Mucosa of descending colon (tissue), 3 donors: ENCODE results near the gene EIF3F. TPM values are rescaled to one million over a fixed set of nuclear protein-coding genes. Genes with fewer than 3 reads are reported as not detected.

Source experiments
- ATAC-seq: fragments of 200-7000 bp; cut with Tn5 transposase; one replicate; pipeline ENCODE4 v1.9.1; 2020; ENCODE audit warnings: mild to moderate bottlenecking, moderate library complexity
- DNase-seq, 3 donors: peaks; one replicate each; pipeline ENCODE4 v3.0.0-alpha.2; 2020
- H3K36me3 ChIP-seq: fragments of 200-600 bp; one replicate; pipeline ENCODE4 v1.8.0; 2021; ENCODE audit warnings: low read depth, mild to moderate bottlenecking
- H3K4me1 ChIP-seq: fragments of 200-600 bp; one replicate; pipeline ENCODE4 v1.8.0; 2021; ENCODE audit warnings: low read depth, mild to moderate bottlenecking
- H3K4me3 ChIP-seq: fragments of 200-600 bp; one replicate; pipeline ENCODE4 v1.8.0; 2021; ENCODE audit warnings: mild to moderate bottlenecking
- H3K9me3 ChIP-seq: fragments of 200-600 bp; one replicate; pipeline ENCODE4 v1.8.0; 2021; ENCODE audit warnings: mild to moderate bottlenecking
- intact Hi-C, 2 donors: fragments of 100-400 bp; cut with DNase I in 1 of 2; cut with micrococcal nuclease in 1 of 2; formaldehyde crosslinking; loops; one replicate each; pipeline versions ENCODE4 v1.11.0 to v1.11.1; 2022; cut with DNase I, micrococcal nuclease
- long read RNA-seq, 2 donors: library from polyadenylated mRNA; unstranded; transcript quantifications; one replicate each; pipeline ENCODE4 v2.0.0, GENCODE V29; 2019 to 2021
- total RNA-seq, 3 donors: library from RNA; stranded (reverse); fragmentation: NEBNext Ultra II Directional in 2 of 3; extraction: Animal tissue kit (Norgen Biotek cat#: 25700) in 2 of 3; gene quantifications; one replicate each; pipeline versions ENCODE4 v1.2.1 to v1.2.4, GENCODE V29; 2021 to 2023
- TF ChIP-seq, protein P1 (sequence below): fragments of 200-600 bp; IDR thresholded peaks from one replicate; pipeline ENCODE4 v1.8.0; 2022; ENCODE audit warnings: antibody characterized with exemption, mild to moderate bottlenecking
- donor health status: DM: no; HTN: no; CAD: no; lungs with moderate emphysema.
- donor health status: DM: no; HTN: no; CAD: no.
- donor health status: DM: no; HTN: yes; CAD: no.

Gene EIF3F
- 100 to 1,000 TPM; 207 to 228 (median 218) TPM for total RNA-seq
- long read RNA-seq, donor 1, transcript EIF3F-201 (8 exons, 1,254 nt): major isoform, 235 of 251 reads
- long read RNA-seq, donor 1, partial matches to known transcripts: 3 of 251 reads
- long read RNA-seq, donor 1, other reads (novel, unspliced or antisense): 11 of 251 reads
- long read RNA-seq, donor 2, transcript EIF3F-201 (8 exons, 1,254 nt): major isoform, 179 of 189 reads
- long read RNA-seq, donor 2, partial matches to known transcripts: 3 of 189 reads
- long read RNA-seq, donor 2, other reads (novel, unspliced or antisense): 6 of 189 reads

DNA sequence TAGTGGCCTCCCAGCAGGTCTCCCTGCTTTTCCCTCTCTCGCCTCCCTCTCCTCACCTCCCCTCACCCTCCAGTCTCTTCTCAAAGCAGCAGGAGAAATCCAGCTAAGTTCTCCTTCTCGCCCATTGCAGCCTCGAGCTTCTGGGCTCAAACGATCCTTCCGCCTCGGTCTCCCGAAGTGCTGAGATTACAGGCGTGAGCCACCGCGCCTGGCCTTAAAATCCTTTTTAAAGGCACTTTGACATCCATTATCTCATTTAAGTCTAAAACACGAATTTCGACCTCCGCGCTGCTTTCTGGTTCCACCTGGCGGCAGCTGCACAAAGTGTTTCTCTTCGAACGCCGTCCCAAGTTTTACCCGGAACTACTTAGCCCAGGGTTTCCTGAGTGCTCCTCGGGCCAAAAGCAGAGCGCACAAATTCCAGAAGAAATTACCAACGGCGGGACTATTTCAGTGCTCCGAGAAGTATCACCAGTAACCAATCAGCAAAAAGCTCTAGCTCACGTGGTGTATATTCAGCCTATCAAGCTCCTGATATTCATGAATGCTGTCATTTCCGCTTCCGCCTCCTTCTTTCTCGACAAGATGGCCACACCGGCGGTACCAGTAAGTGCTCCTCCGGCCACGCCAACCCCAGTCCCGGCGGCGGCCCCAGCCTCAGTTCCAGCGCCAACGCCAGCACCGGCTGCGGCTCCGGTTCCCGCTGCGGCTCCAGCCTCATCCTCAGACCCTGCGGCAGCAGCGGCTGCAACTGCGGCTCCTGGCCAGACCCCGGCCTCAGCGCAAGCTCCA, at the start of gene EIF3F:
Gene EIF3F, plus strand, starts transcription at position 570 of the 792 bp plus-strand sequence. Its CDS starts 16 bp downstream, at position 586.
- Histone ChIP-seq H3K9me3 (no peaks in the 10 kb centered on the region), H3K4me1 (peaks cover 27% of the 10 kb centered on the region), H3K36me3 (no peaks in the 10 kb centered on the region), H3K4me3 (peak within 1 kb of the TSS; percentile 94)
- DNase-seq (peak; percentile 86 to 99 (median 88)), ATAC-seq (peak; percentile 99)
- intact Hi-C loops: loop anchor here (5.0 to 10.0 kb wide), 2 partner anchors 92 to 95 kb away; no protein-coding TSS in a partner anchor
- TF ChIP-seq, protein P1, sequence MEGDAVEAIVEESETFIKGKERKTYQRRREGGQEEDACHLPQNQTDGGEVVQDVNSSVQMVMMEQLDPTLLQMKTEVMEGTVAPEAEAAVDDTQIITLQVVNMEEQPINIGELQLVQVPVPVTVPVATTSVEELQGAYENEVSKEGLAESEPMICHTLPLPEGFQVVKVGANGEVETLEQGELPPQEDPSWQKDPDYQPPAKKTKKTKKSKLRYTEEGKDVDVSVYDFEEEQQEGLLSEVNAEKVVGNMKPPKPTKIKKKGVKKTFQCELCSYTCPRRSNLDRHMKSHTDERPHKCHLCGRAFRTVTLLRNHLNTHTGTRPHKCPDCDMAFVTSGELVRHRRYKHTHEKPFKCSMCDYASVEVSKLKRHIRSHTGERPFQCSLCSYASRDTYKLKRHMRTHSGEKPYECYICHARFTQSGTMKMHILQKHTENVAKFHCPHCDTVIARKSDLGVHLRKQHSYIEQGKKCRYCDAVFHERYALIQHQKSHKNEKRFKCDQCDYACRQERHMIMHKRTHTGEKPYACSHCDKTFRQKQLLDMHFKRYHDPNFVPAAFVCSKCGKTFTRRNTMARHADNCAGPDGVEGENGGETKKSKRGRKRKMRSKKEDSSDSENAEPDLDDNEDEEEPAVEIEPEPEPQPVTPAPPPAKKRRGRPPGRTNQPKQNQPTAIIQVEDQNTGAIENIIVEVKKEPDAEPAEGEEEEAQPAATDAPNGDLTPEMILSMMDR: peak; percentile 77

DNA sequence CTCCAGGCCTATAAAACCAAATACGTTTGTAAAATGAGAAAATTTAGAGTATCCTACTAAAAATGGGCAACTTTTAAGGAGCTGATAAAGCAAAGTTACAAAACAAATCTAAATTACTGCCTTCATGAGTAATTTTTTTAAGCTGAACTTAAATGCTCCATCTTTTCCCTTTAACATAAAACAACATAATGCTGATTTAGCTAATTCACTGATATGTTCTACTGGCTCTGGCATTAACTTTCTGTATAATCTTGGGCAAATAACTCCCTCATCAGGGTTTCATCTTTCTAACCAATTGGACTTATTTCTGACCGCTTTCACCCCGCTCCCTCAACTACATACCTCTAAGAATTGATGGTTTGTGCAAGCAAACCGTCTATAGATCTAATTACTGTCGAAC, 46.0 kb upstream of the EIF3F start:
- DNase-seq (no peak), ATAC-seq (no peak)
- Histone ChIP-seq H3K4me3 (no peak overlapping the region), H3K4me1 (no peaks in the 10 kb centered on the region), H3K9me3 (peaks cover 17% of the 10 kb centered on the region), H3K36me3 (no peaks in the 10 kb centered on the region)
- intact Hi-C loops: no loop called here
- TF ChIP-seq, protein P1: no peak

GRCh38 chr11:7941608-7942007, 45.5 kb upstream of the EIF3F start, which contains the start of gene OR10A3:
OR10A3 (minus strand) TSS chr11:7941708; CDS start chr11:7939520, 2,188 bp downstream.
- H3K9me3 ChIP-seq: peaks cover 17% of the 10 kb centered on the region
- no peak within 1 kb of the TSS for H3K4me3 ChIP-seq
- TF ChIP-seq, protein P1: no peak
- no peak for ATAC-seq
- H3K36me3 ChIP-seq: no peaks in the 10 kb centered on the region
- H3K4me1 ChIP-seq: no peaks in the 10 kb centered on the region
- DNase-seq: no peak
- intact Hi-C loops: no loop called here

DNA sequence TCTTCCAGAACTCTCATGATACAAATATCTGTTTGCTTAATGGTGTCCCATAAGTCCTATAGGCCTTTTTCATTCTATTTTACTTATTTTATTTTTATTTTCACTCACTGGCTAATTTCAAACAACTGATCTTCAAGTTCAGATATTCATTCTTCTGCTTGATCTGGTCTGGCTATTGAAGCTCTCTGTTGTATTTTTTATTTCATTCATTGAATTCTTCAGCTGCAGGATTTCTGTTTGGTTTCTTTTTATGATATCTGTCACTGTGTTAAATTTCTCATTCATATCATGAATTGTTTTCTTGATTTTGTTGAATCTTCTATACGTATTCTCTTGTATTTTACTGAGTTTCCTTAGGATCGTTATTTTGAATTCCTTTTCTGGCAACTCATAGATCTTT, 43.0 kb upstream of the EIF3F start:
- H3K4me3 ChIP-seq: no peak overlapping the region
- DNase-seq: no peak
- H3K4me1 ChIP-seq: no peaks in the 10 kb centered on the region
- intact Hi-C loops: no loop called here
- no peak for ATAC-seq
- peaks cover 17% of the 10 kb centered on the region for H3K9me3 ChIP-seq
- H3K36me3 ChIP-seq: no peaks in the 10 kb centered on the region
- TF ChIP-seq, protein P1: no peak

DNA sequence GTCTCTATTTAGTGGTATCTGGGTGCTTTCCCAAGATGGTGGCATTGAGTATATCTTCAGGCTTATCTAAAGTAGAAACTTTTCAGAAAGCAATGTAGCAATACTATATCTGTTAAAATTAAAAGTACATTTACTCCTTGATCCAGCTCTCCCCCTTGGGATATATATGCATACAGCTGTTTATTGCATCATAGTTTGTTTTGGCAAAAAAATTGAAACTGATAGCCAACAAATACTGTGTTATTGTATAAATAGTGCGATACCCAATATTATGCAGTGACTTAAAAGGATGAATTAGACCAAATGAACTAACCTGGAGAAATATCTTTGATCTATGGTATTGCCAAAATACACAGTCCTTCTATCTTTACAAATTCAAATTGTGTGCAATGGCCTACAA, 37.2 kb upstream of the EIF3F start:
- ATAC-seq (no peak), DNase-seq (no peak)
- Histone ChIP-seq H3K4me3 (no peak overlapping the region), H3K4me1 (no peaks in the 10 kb centered on the region), H3K9me3 (no peaks in the 10 kb centered on the region), H3K36me3 (no peaks in the 10 kb centered on the region)
- intact Hi-C loops: no loop called here
- TF ChIP-seq, protein P1: no peak
